HG02610 (cell line): ENCODE results near the gene GXYLT1.
"Not testable (repeated sequence)": the region's sequence is repeated elsewhere in the genome, so short reads cannot be mapped to it uniquely, and the experiment has no call there.

Experiments used
- ATAC-seq: cut with Tn5 transposase; IDR thresholded peaks from one replicate; pipeline ENCODE4 v1.9.1; 2021; ENCODE audit warnings: mild to moderate bottlenecking, moderate library complexity; ENCODE audit not compliant: unreplicated experiment

The GXYLT1 gene, protein sequence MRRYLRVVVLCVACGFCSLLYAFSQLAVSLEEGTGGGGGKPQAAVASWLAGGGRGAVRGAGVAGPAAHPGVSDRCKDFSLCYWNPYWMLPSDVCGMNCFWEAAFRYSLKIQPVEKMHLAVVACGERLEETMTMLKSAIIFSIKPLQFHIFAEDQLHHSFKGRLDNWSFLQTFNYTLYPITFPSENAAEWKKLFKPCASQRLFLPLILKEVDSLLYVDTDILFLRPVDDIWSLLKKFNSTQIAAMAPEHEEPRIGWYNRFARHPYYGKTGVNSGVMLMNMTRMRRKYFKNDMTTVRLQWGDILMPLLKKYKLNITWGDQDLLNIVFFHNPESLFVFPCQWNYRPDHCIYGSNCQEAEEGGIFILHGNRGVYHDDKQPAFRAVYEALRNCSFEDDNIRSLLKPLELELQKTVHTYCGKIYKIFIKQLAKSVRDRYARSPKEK

DNA sequence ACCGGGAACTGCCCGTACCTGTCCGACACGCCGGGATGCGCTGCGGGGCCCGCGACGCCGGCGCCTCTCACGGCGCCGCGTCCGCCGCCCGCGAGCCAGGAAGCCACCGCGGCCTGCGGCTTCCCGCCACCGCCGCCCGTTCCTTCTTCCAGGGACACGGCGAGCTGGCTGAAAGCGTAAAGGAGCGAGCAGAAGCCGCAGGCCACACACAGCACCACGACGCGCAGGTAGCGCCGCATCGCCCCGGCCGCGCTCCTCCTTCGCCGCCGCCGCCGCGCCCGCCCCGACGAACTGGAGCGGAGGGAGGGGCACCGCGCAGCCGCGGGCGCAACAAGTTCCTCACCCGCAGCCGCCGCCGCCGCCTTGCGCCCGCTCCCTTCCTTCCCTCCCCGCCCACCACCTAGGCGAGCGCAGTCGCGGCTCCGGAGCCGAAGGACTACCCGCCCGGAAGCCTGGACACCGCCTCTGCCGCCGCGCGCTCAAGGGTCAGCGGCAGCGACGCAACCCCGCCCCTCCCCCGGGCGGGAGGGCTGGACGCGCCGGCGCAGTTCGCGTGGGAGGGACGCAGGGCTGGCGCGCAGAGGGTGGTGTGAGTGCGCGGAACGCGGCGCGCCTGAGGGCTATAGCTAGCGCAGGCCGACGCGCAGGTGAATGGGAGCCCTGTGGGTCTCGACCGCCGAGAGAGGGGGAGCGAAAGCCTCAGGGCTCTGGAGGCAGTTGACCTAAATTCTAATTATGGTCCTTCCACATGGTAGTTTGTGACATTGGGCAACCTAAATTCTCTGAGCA, at the start of gene GXYLT1:
GXYLT1 (minus strand) TSS at position 467 of the 789 bp plus-strand sequence; CDS start at position 239, 228 bp downstream.
- peak; percentile 94 for ATAC-seq

DNA sequence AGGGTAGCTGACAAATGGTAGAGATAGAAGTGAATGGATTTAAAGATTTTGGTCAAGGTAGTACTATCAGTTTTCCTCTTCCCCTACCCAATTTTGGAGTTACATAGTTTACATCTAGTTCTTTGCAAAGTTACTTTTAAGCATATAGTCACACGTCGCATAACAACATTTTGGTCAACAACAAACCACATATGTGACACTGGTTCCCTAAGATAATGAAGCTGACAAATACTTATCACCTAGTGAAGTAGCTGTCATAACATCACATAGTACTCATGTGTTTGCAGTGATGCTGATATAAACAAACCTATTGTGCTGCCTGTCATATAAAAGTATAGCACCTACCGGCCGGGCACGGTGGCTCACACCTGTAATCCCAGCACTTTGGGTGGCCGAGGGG, 48.0 kb upstream of the GXYLT1 start:
- ATAC-seq: no peak

DNA sequence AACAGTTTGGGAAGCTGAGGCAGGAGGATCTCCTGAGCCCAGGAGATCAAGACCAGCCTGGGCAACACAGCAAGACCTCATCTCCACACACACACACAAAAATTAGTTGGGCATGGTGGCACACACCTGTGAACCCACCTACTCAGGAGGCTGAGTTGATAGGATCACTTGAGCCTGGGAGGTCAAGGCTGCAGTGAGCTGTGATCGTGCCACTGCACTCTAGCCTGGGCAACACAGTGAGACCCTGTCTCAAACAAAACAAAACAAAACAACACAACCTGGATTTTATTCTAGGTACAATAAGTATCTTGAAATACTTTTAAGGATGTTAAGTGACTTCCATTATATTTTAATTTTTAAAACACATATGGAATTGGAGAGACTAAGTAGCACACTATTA, 47.6 kb upstream of the GXYLT1 start:
- no peak for ATAC-seq

DNA sequence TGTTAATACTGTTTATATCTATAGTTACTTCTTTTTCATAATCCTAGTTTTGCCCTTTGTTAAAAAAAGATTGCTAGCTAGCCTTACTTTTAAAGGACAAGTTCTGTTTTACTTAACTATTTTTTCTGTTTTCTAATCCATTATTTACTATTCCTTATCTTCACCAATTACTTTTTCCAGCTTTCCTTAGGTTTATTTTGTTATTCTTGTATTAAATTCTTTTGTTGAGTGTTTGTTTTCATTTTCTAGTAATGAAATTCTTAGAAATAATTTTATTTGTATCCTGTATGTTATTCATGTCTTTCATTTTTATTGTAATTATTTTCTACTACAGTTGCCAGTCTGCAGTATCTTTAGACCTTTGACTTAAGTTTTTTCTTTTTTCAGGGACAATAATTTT, 45.7 kb upstream of the GXYLT1 start:
- ATAC-seq: no peak

DNA sequence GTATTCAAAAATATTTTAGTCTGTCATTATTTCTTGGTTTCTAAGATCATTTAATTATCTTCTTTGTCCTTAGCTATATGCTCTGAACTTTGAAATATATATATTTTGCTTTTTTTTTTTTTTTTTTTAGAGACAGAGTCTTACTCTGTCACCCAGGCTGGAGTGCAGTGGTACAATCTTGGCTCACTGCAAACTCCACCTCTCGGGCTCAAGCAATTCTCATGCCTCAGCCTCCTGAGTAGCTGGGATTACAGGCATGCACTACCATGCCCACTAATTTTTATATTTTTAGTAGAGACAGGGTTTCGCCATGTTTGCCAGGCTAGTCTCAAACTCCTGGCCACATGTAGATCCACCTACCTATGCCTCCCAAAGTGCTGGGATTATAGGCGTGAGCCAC, 43.6 kb upstream of the GXYLT1 start:
- ATAC-seq: not testable (repeated sequence)

DNA sequence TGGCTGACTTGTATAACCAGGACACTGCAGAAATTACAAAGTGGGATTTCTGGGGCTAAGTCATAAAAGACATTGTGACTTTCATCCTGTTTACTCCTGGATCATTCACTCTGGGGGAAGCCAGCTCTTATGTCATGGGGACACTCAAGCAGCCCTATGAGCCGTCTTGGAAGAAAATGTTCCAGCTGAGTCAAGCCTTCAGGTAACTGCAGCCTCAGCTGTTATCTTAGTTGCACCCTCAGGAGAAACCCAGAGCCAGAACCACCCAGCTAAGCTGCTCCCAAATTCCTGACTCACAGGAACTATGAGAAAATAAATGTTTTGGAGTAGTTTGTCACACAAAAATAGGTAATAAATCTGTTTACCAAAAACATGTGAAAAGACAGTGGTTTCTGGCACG, 43.1 kb upstream of the GXYLT1 start:
- no peak for ATAC-seq

DNA sequence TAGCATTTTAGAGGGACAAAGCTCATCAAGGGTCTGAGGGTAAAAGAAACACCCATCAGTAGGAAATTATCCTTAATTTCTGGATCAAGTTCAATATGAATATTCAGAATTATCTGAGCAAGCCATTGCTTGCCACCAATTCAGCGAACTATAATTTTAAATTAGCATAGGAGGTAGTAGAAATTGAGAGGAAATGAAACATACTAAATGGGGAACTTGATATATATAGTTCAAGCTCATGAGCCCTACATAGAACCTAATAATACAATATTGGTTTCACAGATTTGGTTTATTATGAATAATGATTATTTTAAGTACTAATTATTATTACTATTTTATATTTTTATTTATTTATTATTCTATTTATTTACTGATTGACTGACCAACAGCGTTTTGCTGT, 42.1 kb upstream of the GXYLT1 start:
- no peak for ATAC-seq

DNA sequence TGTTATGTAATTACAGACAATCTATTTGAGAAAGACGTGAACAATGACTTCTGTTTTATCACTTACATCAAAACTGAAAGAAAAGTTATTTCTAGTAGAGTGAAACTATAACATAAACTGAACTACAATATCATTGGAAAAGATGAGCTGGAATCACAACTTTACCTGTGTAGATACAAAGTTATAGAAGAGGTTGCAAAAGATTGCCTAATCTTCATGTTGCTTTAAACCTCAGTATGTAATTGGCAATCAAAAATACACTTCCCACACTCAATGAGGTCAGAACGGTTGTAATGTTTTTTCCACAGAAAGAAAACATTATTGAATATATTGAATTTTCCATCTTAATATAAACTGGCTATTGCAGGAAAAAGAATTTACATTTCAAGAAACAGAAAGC, 37.7 kb upstream of the GXYLT1 start:
- ATAC-seq: no peak

DNA sequence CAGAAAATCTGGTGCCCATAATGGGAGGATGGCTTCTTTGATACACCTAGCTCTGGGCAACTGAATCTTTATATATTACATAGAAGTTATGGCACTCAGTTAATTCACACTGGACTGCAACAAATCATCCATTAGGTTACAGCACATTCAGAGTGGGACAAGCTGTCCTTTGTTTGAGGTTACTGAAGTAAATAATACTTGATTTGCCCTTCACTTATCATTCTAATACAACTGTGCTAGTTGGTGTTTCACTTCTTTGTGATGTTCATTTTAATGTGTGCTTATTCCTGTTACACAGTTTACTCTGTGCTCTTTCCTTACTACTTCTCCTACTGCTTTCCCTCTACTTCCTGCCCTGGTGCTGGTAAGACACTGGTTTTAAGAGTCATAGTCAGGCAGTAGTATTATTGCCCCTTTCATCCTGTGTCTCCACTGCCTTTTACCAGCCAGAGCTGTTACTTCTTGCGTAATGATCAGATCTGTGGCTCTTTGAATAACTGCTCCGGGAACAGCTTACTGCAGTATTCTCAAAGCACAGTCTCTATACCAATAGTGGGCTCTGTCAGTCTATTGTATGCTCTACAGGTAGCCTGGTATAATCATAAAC, 36.4 kb upstream of the GXYLT1 start:
- no peak for ATAC-seq

DNA sequence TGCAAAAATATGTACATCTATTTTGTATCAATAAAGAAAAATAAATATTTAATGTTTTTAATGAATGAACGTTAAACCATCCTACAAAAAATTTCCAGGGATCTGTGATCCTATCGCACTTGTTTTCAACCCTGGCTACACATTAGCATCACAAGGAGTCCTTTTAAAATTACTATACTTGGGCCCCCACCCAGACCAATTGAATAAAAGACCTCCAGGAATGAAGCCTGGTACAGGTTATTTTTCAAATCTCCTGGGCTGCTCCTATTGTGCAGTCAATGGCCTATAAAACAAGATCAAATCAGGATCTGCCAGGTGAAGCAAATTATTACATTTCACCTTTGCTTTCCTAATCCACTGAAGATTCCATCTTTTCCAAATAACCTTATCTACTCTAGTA, 33.4 kb upstream of the GXYLT1 start:
- no peak for ATAC-seq

DNA sequence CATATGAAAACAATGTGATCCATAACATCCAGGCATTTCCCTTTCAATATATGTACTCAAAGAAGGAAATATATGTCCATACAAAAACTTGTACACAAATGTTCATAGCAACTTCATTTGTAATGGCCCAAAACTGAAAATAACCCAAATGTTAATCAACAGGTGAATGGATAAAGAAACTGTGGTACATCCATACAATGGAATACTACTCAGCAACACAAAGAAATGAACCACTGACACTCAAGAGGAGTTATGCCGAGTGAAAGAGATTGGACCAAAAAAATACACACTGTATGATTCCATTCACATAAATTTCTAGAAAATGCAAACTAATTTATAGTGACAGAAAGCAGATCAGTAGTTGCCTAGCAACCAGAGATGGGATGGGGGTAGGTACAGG, 30.3 kb upstream of the GXYLT1 start:
- no peak for ATAC-seq

DNA sequence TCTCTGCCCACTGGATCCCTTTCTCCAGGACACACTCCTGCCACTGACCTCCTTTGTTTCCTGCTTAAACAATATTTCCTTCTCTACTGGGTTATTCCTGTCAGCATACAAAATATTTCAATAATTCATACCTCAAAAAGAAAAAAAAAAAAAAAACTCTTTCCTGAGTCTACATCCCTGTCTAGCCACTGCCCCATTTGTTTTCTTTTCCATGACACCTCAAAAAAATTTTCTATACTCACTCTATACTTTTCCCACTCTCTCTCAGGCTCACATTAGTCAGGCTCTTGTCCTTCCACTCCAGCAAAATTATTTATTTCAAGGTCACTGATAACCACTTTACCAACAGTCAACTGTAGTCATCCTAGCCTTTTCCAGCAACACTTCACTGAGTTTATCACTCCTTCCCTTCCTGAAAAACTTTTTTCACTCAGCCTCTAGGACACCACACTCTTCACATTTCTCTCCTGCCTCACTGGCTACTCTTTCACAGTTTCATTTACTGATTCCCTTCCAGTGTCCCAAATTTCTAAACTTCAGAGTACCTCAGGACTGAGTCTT, 29.4 kb upstream of the GXYLT1 start:
- ATAC-seq: no peak

DNA sequence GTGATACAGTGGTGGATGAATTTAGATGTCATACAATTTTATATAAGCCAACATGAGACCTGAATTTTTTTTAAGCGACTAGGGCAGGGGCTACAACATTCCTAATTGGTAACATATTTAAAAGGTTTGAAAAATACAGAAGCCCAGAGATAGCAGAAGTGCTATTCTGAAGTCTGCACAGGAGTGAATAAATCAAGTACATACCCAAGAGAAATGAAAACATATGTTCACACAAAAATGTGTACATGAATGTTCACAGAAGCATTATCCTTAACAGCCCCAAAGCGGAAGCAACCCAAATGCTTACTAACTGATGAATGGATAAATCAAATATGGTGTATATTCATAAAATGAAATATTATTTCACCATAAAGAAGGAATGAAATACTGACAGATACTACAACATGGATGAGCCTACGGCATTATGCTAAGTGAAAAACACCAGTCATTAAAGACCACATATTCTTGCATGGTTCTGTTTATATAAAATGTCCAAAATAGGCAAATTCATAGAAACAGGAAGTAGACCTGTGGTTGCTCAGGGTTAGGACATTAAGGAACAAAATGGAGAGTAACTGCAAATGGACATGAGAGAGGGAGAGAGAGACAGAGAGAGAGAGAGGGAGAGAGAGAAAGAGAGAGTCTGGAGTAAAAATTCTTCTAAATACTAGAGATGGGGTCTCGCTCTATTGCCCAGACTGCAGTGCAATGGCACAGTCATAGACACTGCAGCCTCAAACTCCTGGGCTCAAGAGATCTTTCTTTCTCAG, 28.0 kb upstream of the GXYLT1 start:
- no peak for ATAC-seq

DNA sequence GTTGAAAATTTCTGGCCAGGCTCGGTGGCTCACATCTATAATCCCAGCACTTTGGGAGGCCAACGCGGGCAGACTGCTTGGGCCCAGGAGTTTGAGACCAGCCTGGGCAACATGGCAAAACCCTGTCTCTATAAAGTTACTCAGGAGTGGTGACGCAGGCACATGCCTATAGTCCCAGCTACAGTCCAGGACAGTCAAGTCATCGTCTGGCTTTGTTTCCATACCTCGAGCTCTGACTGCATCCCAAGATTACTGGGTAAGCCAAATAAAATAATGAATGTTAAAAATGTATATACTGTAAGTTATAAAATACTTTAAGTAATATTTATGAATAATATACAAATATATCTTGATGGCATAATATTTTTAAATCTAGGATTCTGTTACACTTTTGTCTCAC, 23.0 kb upstream of the GXYLT1 start:
- ATAC-seq: no peak

DNA sequence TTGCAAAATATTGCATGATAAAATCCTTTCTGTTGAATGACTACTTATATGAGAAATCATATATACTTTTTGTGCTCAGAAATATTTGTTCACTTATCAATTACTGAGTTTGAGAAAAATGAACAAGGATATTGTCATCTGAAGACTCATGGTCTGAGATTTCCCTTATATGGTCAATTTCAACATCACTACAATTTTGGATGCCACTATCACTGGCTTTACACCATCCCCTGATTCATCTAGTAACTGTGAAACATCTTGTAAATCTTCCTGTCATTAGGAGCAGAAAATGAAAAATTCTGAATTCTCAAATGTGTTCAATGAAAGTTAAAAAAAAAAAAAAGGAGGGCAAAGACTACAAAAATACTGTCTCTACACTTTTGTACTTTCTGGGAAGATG, 21.8 kb upstream of the GXYLT1 start:
- ATAC-seq: no peak

DNA sequence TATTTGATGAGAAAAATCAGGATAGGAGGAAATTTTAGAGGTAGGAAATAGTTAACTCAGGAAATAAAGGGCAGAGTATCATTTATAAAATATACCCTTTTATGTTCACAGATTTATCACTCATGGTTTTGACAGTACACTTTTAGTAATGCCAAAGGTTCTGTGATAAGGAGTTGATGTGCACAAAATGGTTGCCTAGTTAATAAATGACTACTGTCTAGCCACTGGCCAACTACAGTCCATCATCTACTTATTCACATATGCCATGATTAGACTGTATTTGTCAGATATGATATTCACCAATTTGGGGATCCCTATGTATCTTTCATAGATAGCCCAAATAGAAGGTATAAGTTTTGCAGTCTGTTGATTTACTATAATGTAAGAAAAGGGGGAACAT, 19.2 kb upstream of the GXYLT1 start:
- ATAC-seq: no peak

DNA sequence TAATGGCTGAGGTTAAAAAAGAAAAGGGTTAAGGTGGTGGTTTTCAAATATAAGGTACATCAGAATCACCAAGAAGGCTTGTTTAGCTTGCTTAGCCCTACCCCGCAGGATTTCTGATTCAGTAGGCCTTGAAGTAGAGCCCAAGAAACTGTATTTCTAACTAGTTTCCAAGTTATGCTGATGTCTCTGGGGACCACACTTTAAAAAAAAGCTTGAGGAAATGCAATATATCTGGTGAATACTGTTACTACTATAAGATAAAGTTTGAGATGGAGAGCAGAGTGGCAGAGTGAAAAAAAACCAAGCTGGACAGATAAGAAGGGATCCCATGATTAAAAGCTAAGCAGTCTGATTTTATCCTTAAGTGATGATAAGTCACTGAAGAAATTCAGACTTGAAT, 18.3 kb upstream of the GXYLT1 start:
- ATAC-seq: no peak

DNA sequence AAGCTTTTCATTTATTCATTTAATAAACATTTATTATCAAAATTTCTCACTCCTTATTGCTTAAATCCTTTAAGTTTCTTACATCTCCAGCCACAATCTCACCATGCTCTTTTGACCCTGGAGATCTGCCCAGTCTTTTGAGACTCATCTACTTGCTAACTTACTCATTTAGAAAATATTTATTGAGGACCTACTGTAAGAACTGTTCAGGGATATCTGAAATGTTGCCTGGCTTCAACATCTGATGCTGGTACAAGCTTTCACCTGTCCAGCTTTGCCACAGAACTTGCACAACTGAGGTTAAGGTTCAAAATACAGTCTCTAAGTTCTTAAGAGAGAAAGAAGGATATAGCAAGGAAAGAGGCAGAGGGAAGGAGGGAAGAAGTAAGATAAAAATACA, 17.5 kb upstream of the GXYLT1 start:
- ATAC-seq: no peak

DNA sequence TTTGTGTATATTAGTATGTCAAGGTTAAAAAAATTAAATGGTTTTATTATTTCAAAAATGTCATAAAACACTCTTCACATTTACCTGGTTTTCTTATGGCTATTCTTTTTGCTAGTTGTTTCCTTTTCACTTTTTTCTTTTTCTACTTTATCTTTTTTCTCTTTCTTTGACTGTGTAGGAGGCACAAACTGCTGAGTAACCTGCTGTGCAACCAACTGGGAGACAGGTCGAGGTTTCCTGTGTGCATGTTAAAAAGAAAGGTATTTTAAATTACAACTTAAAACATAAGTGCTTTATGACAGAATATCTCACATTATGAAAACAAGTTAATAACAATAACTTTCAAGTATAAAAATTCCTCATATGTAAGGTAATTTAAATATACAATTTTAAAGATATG, 16.9 kb upstream of the GXYLT1 start:
- ATAC-seq: no peak

DNA sequence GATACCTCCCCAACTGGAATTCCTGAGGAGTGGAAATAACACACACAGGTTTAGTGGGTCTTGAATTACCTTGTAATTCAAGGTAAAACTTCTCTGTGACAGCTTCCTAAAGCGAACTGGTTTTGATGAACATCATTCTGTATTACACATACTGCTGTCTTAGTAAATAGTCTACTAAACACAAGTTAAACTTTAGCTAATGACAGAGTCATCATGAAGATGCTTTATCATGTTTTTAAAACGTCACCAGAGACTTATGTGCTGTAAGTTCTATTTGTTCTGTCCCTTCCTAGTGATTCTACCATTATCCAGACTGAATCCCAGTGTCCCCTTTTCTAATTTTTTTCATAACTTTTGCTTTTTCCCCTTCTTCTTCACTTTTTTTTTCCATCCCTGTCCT, 11.6 kb upstream of the GXYLT1 start:
- ATAC-seq: no peak
